DOHH2 (cell line): Measurements from ENCODE around the gene RNF144A.

Experiments
- H3F3A ChIP-seq: fragments of 200-600 bp; sonication (generic), shearing (Covaris generic); 2 replicates; pipeline ENCODE4 v1.6.0; 2016; ENCODE audit warnings: antibody characterized with exemption, mild to moderate bottlenecking; ENCODE audit not compliant: control insufficient read depth, insufficient read depth
- H3K27ac ChIP-seq: fragments of 200-600 bp; sonication (generic); 2 replicates; pipeline ENCODE4 v1.5.1; 2014; ENCODE audit warnings: low read depth, mild to moderate bottlenecking, low read length, moderate library complexity
- H3K27me3 ChIP-seq: fragments of 200-600 bp; sonication (generic); 2 replicates; pipeline ENCODE4 v1.6.1; 2014; ENCODE audit warnings: mild to moderate bottlenecking, low read length, mixed read lengths; ENCODE audit not compliant: control insufficient read depth
- H3K36me3 ChIP-seq: fragments of 200-600 bp; sonication (generic); 2 replicates; pipeline ENCODE4 v1.6.1; 2014; ENCODE audit warnings: mild to moderate bottlenecking, low read length, moderate library complexity, mixed read lengths; ENCODE audit not compliant: control insufficient read depth
- H3K4me1 ChIP-seq: fragments of 200-600 bp; sonication (generic); 2 replicates; pipeline ENCODE4 v1.6.1; 2014; ENCODE audit warnings: mild to moderate bottlenecking, low read length, mixed read lengths; ENCODE audit not compliant: control insufficient read depth
- H3K4me2 ChIP-seq: fragments of 200-600 bp; sonication (generic); 2 replicates; pipeline ENCODE4 v1.6.0; 2014; ENCODE audit warnings: mild to moderate bottlenecking, low read length, moderate library complexity
- H3K4me3 ChIP-seq: fragments of 200-600 bp; sonication (generic); 2 replicates; pipeline ENCODE4 v1.5.1; 2014; ENCODE audit warnings: mild to moderate bottlenecking, low read length, mixed read lengths
- H3K79me2 ChIP-seq: fragments of 200-600 bp; sonication (generic); 2 replicates; pipeline ENCODE4 v1.6.1; 2014; ENCODE audit warnings: mild to moderate bottlenecking, low read length, mixed read lengths; ENCODE audit not compliant: control insufficient read depth
- H3K9me2 ChIP-seq: fragments of 200-600 bp; sonication (generic); replicated peaks from 2 replicates; pipeline ENCODE4 v1.6.1; 2014; ENCODE audit warnings: mild to moderate bottlenecking, low read length, mixed read lengths; ENCODE audit not compliant: control insufficient read depth
- H3K9me3 ChIP-seq: fragments of 200-600 bp; sonication (generic); 2 replicates; pipeline ENCODE4 v1.6.1; 2014; ENCODE audit warnings: antibody characterized with exemption, low read length, mixed read lengths; ENCODE audit not compliant: control insufficient read depth, insufficient read depth
- H4K20me1 ChIP-seq: fragments of 200-600 bp; sonication (generic); 2 replicates; pipeline ENCODE4 v1.6.0; 2014; ENCODE audit warnings: low read depth, mild to moderate bottlenecking, antibody characterized with exemption, low read length, moderate library complexity; ENCODE audit not compliant: control insufficient read depth, insufficient read depth
- CTCF ChIP-seq: fragments of 200-600 bp; sonication (generic); IDR thresholded peaks from one replicate; pipeline ENCODE4 v1.5.1; 2014; ENCODE audit warnings: antibody characterized with exemption, mild to moderate bottlenecking, low read depth, low read length; ENCODE audit not compliant: poor library complexity, severe bottlenecking
- EZH2phosphoT487 ChIP-seq: fragments of 200-600 bp; sonication (generic); IDR thresholded peaks from 2 replicates; pipeline ENCODE4 v1.6.1; 2017; ENCODE audit warnings: borderline replicate concordance, mild to moderate bottlenecking, antibody characterized with exemption, low read length, moderate library complexity, mixed read lengths

The RNF144A gene

DNA sequence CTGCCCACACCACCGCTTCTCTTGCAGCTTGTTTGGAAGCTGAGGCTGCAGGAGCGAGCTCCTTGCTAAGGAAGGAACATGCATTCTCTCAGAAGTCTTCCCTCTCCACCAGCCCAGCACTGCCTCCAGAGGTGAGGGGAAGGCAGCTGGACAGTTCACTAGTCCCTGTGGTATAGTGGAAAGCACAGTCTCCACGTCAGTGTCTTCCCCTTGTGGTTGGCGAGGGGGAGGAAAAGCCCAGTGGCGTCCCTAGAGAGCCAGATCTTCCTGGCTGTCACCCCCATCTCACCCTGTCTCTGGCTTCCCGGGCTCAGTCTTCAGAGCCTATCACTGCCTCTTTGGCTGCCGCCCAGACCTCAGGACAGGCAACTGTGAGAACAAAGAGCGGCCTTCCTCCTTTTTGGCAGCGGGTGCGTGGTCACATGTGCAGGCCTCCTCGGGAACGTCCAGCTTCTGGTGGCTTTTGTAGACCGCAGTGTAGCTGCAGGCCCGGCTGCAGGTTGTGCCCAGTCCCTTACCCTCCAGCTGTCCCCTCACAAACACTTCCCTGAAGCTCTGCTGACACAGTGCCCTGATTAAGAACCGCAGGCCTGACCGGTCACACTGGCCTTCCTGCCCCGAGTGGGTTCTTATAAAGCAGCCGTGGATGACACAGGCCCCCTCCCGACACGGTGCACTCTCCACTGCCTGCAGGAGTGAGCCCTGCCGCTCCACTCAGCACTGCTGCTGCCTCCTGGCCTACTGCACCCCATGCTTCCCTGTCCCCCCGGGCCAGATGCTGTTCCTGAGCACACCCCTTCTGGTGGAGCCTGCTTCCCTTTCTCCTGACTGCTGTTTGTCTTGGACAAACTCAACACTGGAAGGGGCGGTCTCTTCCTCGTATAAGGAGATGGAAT, 90.9 kb downstream of the RNF144A start:
- H3K9me3 ChIP-seq: no peaks in the 10 kb centered on the region
- H4K20me1 ChIP-seq: no peaks in the 10 kb centered on the region
- no peak overlapping the region for H3K4me3 ChIP-seq
- no peaks in the 10 kb centered on the region for H3K9me2 ChIP-seq
- H3F3A ChIP-seq: no peaks in the 10 kb centered on the region
- no peak overlapping the region for H3K4me2 ChIP-seq
- H3K36me3 ChIP-seq: no peaks in the 10 kb centered on the region
- TF ChIP-seq CTCF (no peak), EZH2phosphoT487 (no peak)
- H3K27me3 ChIP-seq: peaks cover 7% of the 10 kb centered on the region; the same call in 1 of the 2 replicates
- H3K4me1 ChIP-seq: no peaks in the 10 kb centered on the region
- H3K27ac ChIP-seq: no peak overlapping the region
- no peaks in the 10 kb centered on the region for H3K79me2 ChIP-seq

GRCh38 chr2:7009207-7009911, 92.1 kb downstream of the RNF144A start:
- Histone ChIP-seq H4K20me1 (no peaks in the 10 kb centered on the region), H3K4me2 (no peak overlapping the region), H3K27ac (no peak overlapping the region), H3F3A (no peaks in the 10 kb centered on the region), H3K4me3 (no peak overlapping the region), H3K9me2 (no peaks in the 10 kb centered on the region), H3K27me3 (peaks cover 15% of the 10 kb centered on the region), H3K4me1 (no peaks in the 10 kb centered on the region), H3K79me2 (no peaks in the 10 kb centered on the region), H3K9me3 (no peaks in the 10 kb centered on the region), H3K36me3 (no peaks in the 10 kb centered on the region)
- no peak for TF ChIP-seq CTCF
- no peak for TF ChIP-seq EZH2phosphoT487

DNA sequence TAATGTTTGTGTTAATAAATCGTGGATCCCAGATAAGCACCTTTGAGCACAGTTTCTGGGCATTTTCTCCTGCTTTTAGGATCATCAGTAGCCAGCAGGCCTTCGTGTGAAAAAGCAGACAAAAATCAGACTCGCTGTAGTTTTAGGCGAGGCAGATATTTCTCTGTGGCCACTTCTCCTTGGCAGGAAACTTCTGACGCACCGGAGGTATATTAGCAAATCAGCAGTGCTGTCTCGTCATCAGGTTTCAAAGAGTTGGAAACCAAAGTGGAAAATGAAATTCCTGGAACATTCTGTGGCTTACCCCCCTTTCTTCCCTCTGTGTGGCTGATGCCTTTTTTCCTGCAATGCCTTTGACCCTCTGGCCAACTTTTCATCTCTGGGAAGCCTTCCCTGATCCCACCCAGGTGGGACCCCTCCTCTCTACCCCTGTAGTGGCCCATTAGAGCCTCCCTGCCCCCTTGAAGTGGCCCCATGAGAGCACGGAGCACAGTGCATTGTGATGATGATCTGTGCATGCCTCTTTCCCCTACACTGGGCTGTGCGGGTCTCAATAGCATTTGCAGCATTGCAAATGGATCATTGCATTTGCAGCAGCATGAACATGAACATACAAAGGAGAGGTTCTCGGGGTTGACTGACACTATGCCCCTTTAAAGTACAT, 93.3 kb downstream of the RNF144A start:
- Histone ChIP-seq H3K27me3 (peaks cover 15% of the 10 kb centered on the region), H3K9me2 (no peaks in the 10 kb centered on the region), H3K4me1 (no peaks in the 10 kb centered on the region), H3K36me3 (no peaks in the 10 kb centered on the region), H3K79me2 (no peaks in the 10 kb centered on the region), H3K9me3 (no peaks in the 10 kb centered on the region), H4K20me1 (no peaks in the 10 kb centered on the region), H3K4me2 (no peak overlapping the region), H3K4me3 (no peak overlapping the region), H3K27ac (no peak overlapping the region), H3F3A (no peaks in the 10 kb centered on the region)
- no peak for TF ChIP-seq EZH2phosphoT487
- TF ChIP-seq CTCF: no peak
